H1 (cell line): ENCODE measurements around the gene BTBD9. TPM values are rescaled to one million over a fixed set of nuclear protein-coding genes. Genes with fewer than 3 reads are reported as not detected.

Source experiments
- CTCF ChIA-PET: fragments of 300-600 bp; sonication (Branson Sonifier 250); formaldehyde crosslinking; loops from one replicate; lab custom pipeline; 2021; ENCODE audit not compliant: partially characterized antibody; lab: Charles Lee
- POLR2A ChIA-PET: fragments of 300-600 bp; sonication (Branson Sonifier 250); formaldehyde crosslinking; loops from one replicate; lab custom pipeline; 2021; ENCODE audit warnings: inconsistent platforms; ENCODE audit not compliant: partially characterized antibody; lab: Charles Lee
- DNase-seq, 2 experiments: peaks; one replicate each; pipeline versions ENCODE4 v3.0.0 to v3.0.0-alpha.2; 2010 to 2022; ENCODE audit warnings: low spot score in 2 of 2, low read depth in 1 of 2, mixed read lengths in 1 of 2
- FAIRE-seq: peaks from 2 replicates; lab custom pipeline; 2011; peaks lifted over from hg19 to GRCh38; lab: Jason Lieb, UNC
- H2AFZ ChIP-seq: 2 replicates; pipeline ENCODE4 v1.8.1; 2012; ENCODE audit warnings: low read length, inconsistent platforms
- H2AK5ac ChIP-seq: 2 replicates; pipeline ENCODE4 v1.6.1; 2013; ENCODE audit warnings: low read depth, low read length
- H2BK120ac ChIP-seq: replicated peaks from 2 replicates; pipeline ENCODE3; 2013; ENCODE audit warnings: low read depth, low read length, inconsistent platforms
- H2BK12ac ChIP-seq: 2 replicates; pipeline ENCODE4 v1.6.1; 2013; ENCODE audit warnings: low read depth, low read length
- H2BK15ac ChIP-seq: 2 replicates; pipeline ENCODE4 v1.6.1; 2013; ENCODE audit warnings: low read length
- H2BK20ac ChIP-seq: 2 replicates; pipeline ENCODE4 v1.6.1; 2013; ENCODE audit warnings: low read length
- H2BK5ac ChIP-seq: 2 replicates; pipeline ENCODE4 v1.6.1; 2013; ENCODE audit warnings: low read depth, low read length
- H3K14ac ChIP-seq: 2 replicates; pipeline ENCODE4 v1.6.1; 2013; ENCODE audit warnings: inconsistent platforms; ENCODE audit not compliant: insufficient read length
- H3K18ac ChIP-seq: 2 replicates; pipeline ENCODE4 v1.6.1; 2013; ENCODE audit warnings: low read length; ENCODE audit errors: extremely low read depth
- H3K23ac ChIP-seq: 2 replicates; pipeline ENCODE4 v1.6.1; 2013; ENCODE audit warnings: inconsistent platforms; ENCODE audit not compliant: insufficient read length
- H3K23me2 ChIP-seq: 2 replicates; pipeline ENCODE4 v1.6.1; 2013; ENCODE audit warnings: low read depth, low read length
- H3K27ac ChIP-seq: 2 replicates; pipeline ENCODE4 v1.6.1; 2011; ENCODE audit warnings: low read depth, low read length, inconsistent platforms
- H3K27me3 ChIP-seq, 4 experiments: replicated peaks in 1 of 4; 1 replicate in 1 of 4; 2 replicates in 3 of 4; pipeline versions ENCODE4 v1.6.1 to v1.8.1; 2011 to 2013; ENCODE audit warnings: low read length in 3 of 4, mild to moderate bottlenecking in 3 of 4, inconsistent platforms in 2 of 4, mixed read lengths in 2 of 4, moderate library complexity in 1 of 4; ENCODE audit not compliant: control insufficient read depth in 3 of 4, insufficient read depth in 3 of 4; ENCODE audit errors: extremely low read depth in 1 of 4
- H3K36me3 ChIP-seq, 4 experiments: 2 replicates each; pipeline versions ENCODE4 v1.6.1 to v1.8.1; 2011 to 2013; ENCODE audit warnings: mild to moderate bottlenecking in 4 of 4, low read length in 3 of 4, moderate library complexity in 2 of 4, control low read depth in 1 of 4, inconsistent platforms in 1 of 4; ENCODE audit not compliant: insufficient read depth in 4 of 4, control insufficient read depth in 2 of 4
- H3K4ac ChIP-seq: replicated peaks from 2 replicates; pipeline ENCODE3; 2013; ENCODE audit warnings: low read length, low read depth, mixed read lengths, inconsistent platforms; ENCODE audit not compliant: insufficient read length
- H3K4me1 ChIP-seq, 4 experiments: replicated peaks in 1 of 4; 1 replicate in 1 of 4; 2 replicates in 3 of 4; pipeline versions ENCODE4 v1.6.1 to v1.8.1; 2011 to 2013; ENCODE audit warnings: low read length in 3 of 4, inconsistent platforms in 2 of 4, mixed read lengths in 1 of 4; ENCODE audit not compliant: insufficient read depth in 4 of 4, control insufficient read depth in 3 of 4
- H3K4me2 ChIP-seq, 2 experiments: 2 replicates each; pipeline versions ENCODE4 v1.6.1 to v1.8.1; 2011 to 2013; ENCODE audit warnings: low read depth in 2 of 2, low read length in 2 of 2, control low read depth in 1 of 2, inconsistent platforms in 1 of 2, mild to moderate bottlenecking in 1 of 2; ENCODE audit not compliant: insufficient read depth in 1 of 2
- H3K4me3 ChIP-seq, 4 experiments: fragments of 200-600, 300-600 bp in 1 of 4; sonication (generic), shearing (Covaris generic), sonication (Bioruptor Twin) in 1 of 4; 2 replicates each; pipeline versions ENCODE4 v1.5.1 to v1.8.1; 2011 to 2016; ENCODE audit warnings: low read length in 4 of 4, low read depth in 3 of 4, control low read depth in 2 of 4, inconsistent platforms in 2 of 4, mild to moderate bottlenecking in 2 of 4, mixed read lengths in 1 of 4, moderate library complexity in 1 of 4; ENCODE audit not compliant: insufficient read depth in 2 of 4; ENCODE audit errors: extremely low read depth in 1 of 4
- H3K56ac ChIP-seq: replicated peaks from 2 replicates; pipeline ENCODE3; 2013; ENCODE audit warnings: low read depth, mild to moderate bottlenecking, mixed read lengths, low read length, inconsistent platforms; ENCODE audit not compliant: insufficient read length
- H3K79me1 ChIP-seq: 2 replicates; pipeline ENCODE4 v1.6.1; 2013; ENCODE audit warnings: low read depth, low read length, control low read depth
- H3K79me2 ChIP-seq, 2 experiments: 2 replicates each; pipeline versions ENCODE4 v1.6.1 to v1.8.1; 2012 to 2013; ENCODE audit warnings: low read length in 2 of 2, mild to moderate bottlenecking in 2 of 2, inconsistent platforms in 1 of 2; ENCODE audit not compliant: insufficient read depth in 2 of 2, control insufficient read depth in 1 of 2
- H3K9ac ChIP-seq, 4 experiments: replicated peaks in 1 of 4; 1 replicate in 1 of 4; 2 replicates in 3 of 4; pipeline versions ENCODE4 v1.6.1 to v1.8.1; 2011 to 2013; ENCODE audit warnings: low read depth in 3 of 4, low read length in 3 of 4, control low read depth in 2 of 4, mild to moderate bottlenecking in 2 of 4, moderate library complexity in 2 of 4, inconsistent platforms in 1 of 4; ENCODE audit errors: extremely low read depth in 1 of 4
- H3K9me3 ChIP-seq, 2 experiments: 2 replicates each; pipeline versions ENCODE4 v1.6.1 to v1.8.1; 2012 to 2013; ENCODE audit warnings: mild to moderate bottlenecking in 2 of 2, moderate library complexity in 2 of 2, control low read depth in 1 of 2, inconsistent platforms in 1 of 2, low read depth in 1 of 2, low read length in 1 of 2, mixed read lengths in 1 of 2; ENCODE audit not compliant: insufficient read depth in 2 of 2
- H4K20me1 ChIP-seq, 2 experiments: replicated peaks in 1 of 2; 2 replicates each; pipeline versions ENCODE3 to v1.8.1; 2011 to 2013; ENCODE audit warnings: inconsistent platforms in 2 of 2, low read length in 2 of 2, mild to moderate bottlenecking in 1 of 2; ENCODE audit not compliant: insufficient read depth in 2 of 2, control insufficient read depth in 1 of 2
- H4K5ac ChIP-seq: 2 replicates; pipeline ENCODE4 v1.6.1; 2013; ENCODE audit warnings: low read length, low read depth, mixed read lengths, inconsistent platforms; ENCODE audit not compliant: insufficient read length
- H4K8ac ChIP-seq: 2 replicates; pipeline ENCODE4 v1.8.0; 2013; ENCODE audit warnings: mild to moderate bottlenecking, moderate library complexity, low read length, inconsistent platforms; ENCODE audit not compliant: insufficient read depth; ENCODE audit errors: extremely low read depth
- H4K91ac ChIP-seq: replicated peaks from 2 replicates; pipeline ENCODE3; 2013; ENCODE audit warnings: low read length, mixed read lengths, inconsistent platforms; ENCODE audit not compliant: insufficient read length
- BCL11A ChIP-seq, 2 experiments: IDR thresholded peaks; one replicate each; pipeline ENCODE4 v1.6.1; 2011; ENCODE audit warnings: low read depth in 2 of 2, low read length in 2 of 2, mild to moderate bottlenecking in 2 of 2
- CTCF ChIP-seq, 3 experiments: IDR thresholded peaks; 1 replicate in 2 of 3; 2 replicates in 1 of 3; pipeline versions ENCODE4 v1.5.1 to v1.6.1; 2011; ENCODE audit warnings: low read length in 3 of 3, mild to moderate bottlenecking in 3 of 3, inconsistent platforms in 2 of 3, low read depth in 1 of 3, moderate library complexity in 1 of 3; ENCODE audit not compliant: insufficient read depth in 1 of 3; ENCODE audit errors: control extremely low read depth in 1 of 3
- FOSL1 ChIP-seq: IDR thresholded peaks from 2 replicates; pipeline ENCODE4 v1.6.1; 2011; ENCODE audit warnings: mild to moderate bottlenecking, low read depth, low read length, moderate library complexity; ENCODE audit not compliant: insufficient read depth
- POU5F1 ChIP-seq: IDR thresholded peaks from 2 replicates; pipeline ENCODE4 v1.6.1; 2011; ENCODE audit warnings: low read depth, mild to moderate bottlenecking, low read length, moderate library complexity
- RNF2 ChIP-seq: fragments of 200-900, 300-1000 bp; sonication (generic); IDR thresholded peaks from 2 replicates; pipeline ENCODE4 v1.7.1; 2016; ENCODE audit warnings: borderline replicate concordance, low read depth, mild to moderate bottlenecking, antibody characterized with exemption, low read length; ENCODE audit not compliant: poor library complexity, severe bottlenecking; ENCODE audit errors: missing control alignments
- SP1 ChIP-seq: IDR thresholded peaks from 2 replicates; pipeline ENCODE4 v1.6.1; 2011; ENCODE audit warnings: low read depth, low read length
- TAF1 ChIP-seq: IDR thresholded peaks from 2 replicates; pipeline ENCODE4 v1.6.1; 2011; ENCODE audit warnings: mild to moderate bottlenecking, low read depth, low read length
- WGBS, 2 experiments: shearing (Covaris generic) in 1 of 2; methylation state at CpG; one replicate each; pipeline versions ENCODE4 v1.1.6 to v1.1.7; 2013 to 2015; ENCODE audit warnings: low lambda C conversion rate in 2 of 2, mixed read lengths in 2 of 2, inconsistent platforms in 1 of 2, low coverage in 1 of 2, missing lambda C conversion rate in 1 of 2; ENCODE audit not compliant: insufficient replicate concordance in 2 of 2, insufficient coverage in 1 of 2, insufficient read length in 1 of 2; ENCODE audit errors: extremely low coverage in 1 of 2, missing lambda C conversion rate in 1 of 2; 5-methylcytosine and 5-hydroxymethylcytosine counted together
- polyA plus RNA-seq, 7 experiments: library from polyadenylated mRNA; depleted of rRNA in 3 of 7; stranded (reverse) in 5 of 7; unstranded in 2 of 7; fragments of >200 nt in 5 of 7; fragments of 200-250 nt in 2 of 7; gene quantifications; 1 replicate in 5 of 7; 2 replicates in 1 of 7; 4 replicates in 1 of 7; pipeline versions ENCODE4 v1.2.1 to v1.2.3, GENCODE V29; 2011 to 2013; ENCODE audit warnings: missing spikeins in 2 of 7, mixed read lengths in 2 of 7
- total RNA-seq: library from RNA; stranded (reverse); fragmentation: NEBNext Ultra II Directional; extraction: Animal tissue kit (Norgen Biotek cat#: 25700); gene quantifications from 2 replicates; pipeline ENCODE4 v1.2.1, GENCODE V29; 2021

Gene BTBD9
- total and polyA plus RNA-seq, 2 of the 8 experiments (the other 6 are each of a cell fraction or from before 2014, with no cell fraction given) = 0.92 to 4.1 TPM

- no peak for FAIRE-seq
- peaks cover 1 to 7% (median 4%) of the 10 kb centered on the region in 4 experiments; a peak in 3 of 7 replicates for H3K4me1 ChIP-seq
- no peak overlapping the region for H2BK12ac ChIP-seq
- no peak overlapping the region for H2BK120ac ChIP-seq
- no peak overlapping the region for H4K8ac ChIP-seq
- H3K14ac ChIP-seq = no peak overlapping the region
- no peaks in the 10 kb centered on the region for H3K9me3 ChIP-seq
- H3K18ac ChIP-seq = no peak overlapping the region
- H2AFZ ChIP-seq = no peak overlapping the region
- ChIA-PET POLR2A (no interaction called here), CTCF (no interaction called here)
- no peaks in the 10 kb centered on the region for H3K79me2 ChIP-seq
- no peak overlapping the region for H3K27ac ChIP-seq
- no peaks in the 10 kb centered on the region for H4K20me1 ChIP-seq
- no peaks in the 10 kb centered on the region for H3K36me3 ChIP-seq
- no peak overlapping the region for H2AK5ac ChIP-seq
- H4K5ac ChIP-seq = no peak overlapping the region
- H4K91ac ChIP-seq = no peak overlapping the region
- no peak overlapping the region for H2BK20ac ChIP-seq
- WGBS, 2 experiments = 100% methylated on average over 3 of the region's 3 CpGs; no CpG with 5 or more reads in 1 of the 2 experiments
- H3K27me3 ChIP-seq = no peaks in the 10 kb centered on the region
- no peak overlapping the region for H2BK5ac ChIP-seq
- no peak overlapping the region for H3K9ac ChIP-seq
- no peaks in the 10 kb centered on the region for H3K23me2 ChIP-seq
- no peak overlapping the region for H2BK15ac ChIP-seq
- H3K23ac ChIP-seq = no peak overlapping the region
- no peak overlapping the region for H3K4ac ChIP-seq
- H3K56ac ChIP-seq = no peak overlapping the region
- no peak for DNase-seq
- no peak overlapping the region for H3K4me2 ChIP-seq
- H3K79me1 ChIP-seq = no peaks in the 10 kb centered on the region
- no peak overlapping the region for H3K4me3 ChIP-seq
- TF ChIP-seq FOSL1 (no peak), BCL11A (IDR thresholded peaks at IDR 0.05; ENCODE audit: low read depth in 2 of 2, low read length in 2 of 2) (no peak), SP1 (no peak), POU5F1 (no peak), TAF1 (no peak), RNF2 (no peak), CTCF (IDR thresholded peaks at IDR 0.05; ENCODE audit: control extremely low read depth in 1 of 3, insufficient read depth in 1 of 3, low read depth in 1 of 3, low read length in 3 of 3) (no peak)
Measured at GRCh38 chr6:38432079-38432478, 207.7 kb downstream of the BTBD9 start.
